IMR-90 (cell line): ENCODE measurements around the gene IGDCC3. TPM values are rescaled to one million over a fixed set of nuclear protein-coding genes. Genes with fewer than 3 reads are reported as not detected.

Experiments
- ATAC-seq: fragments of 200-7000 bp; cut with Tn5 transposase; 2 replicates; pipeline ENCODE4 v1.9.1; 2020; ENCODE audit warnings: low read depth, mild to moderate bottlenecking, moderate library complexity
- BruUV-seq: library from RNA; stranded (reverse); fragments of 400-500 nt; replicated peaks from 2 replicates; lab custom pipeline; 2021; lab: Mats Ljungman, UMichigan
- CTCF ChIA-PET: fragments of 300-600 bp; formaldehyde crosslinking; extraction: SDS; loops from one replicate; lab custom pipeline; 2021; ENCODE audit warnings: antibody characterized with exemption; lab: Yijun Ruan, JAX
- POLR2A ChIA-PET: fragments of 300-600 bp; sonication (Branson Sonifier 250); formaldehyde crosslinking; loops from one replicate; lab custom pipeline; 2022; ENCODE audit warnings: antibody characterized with exemption; ENCODE audit not compliant: unreplicated experiment; lab: Charles Lee
- DNase-seq: peaks from one replicate; pipeline ENCODE4 v3.0.0; 2013
- H2AFZ ChIP-seq: replicated peaks from 2 replicates; pipeline ENCODE3; 2013; ENCODE audit warnings: low read length, mild to moderate bottlenecking; ENCODE audit not compliant: poor library complexity
- H2AK5ac ChIP-seq: 2 replicates; pipeline ENCODE4 v1.6.1; 2013; ENCODE audit warnings: low read depth, low read length, inconsistent platforms
- H2AK9ac ChIP-seq: replicated peaks from 2 replicates; pipeline ENCODE3; 2013; ENCODE audit warnings: mild to moderate bottlenecking, low read depth, low read length, moderate library complexity; ENCODE audit not compliant: poor library complexity
- H2BK120ac ChIP-seq: 2 replicates; pipeline ENCODE4 v1.6.1; 2013; ENCODE audit warnings: low read depth, low read length, inconsistent platforms
- H2BK15ac ChIP-seq: 3 replicates; pipeline ENCODE4 v1.6.1; 2013; ENCODE audit warnings: low read depth, low read length, inconsistent platforms
- H2BK20ac ChIP-seq: 2 replicates; pipeline ENCODE4 v1.6.1; 2013; ENCODE audit warnings: low read depth, mild to moderate bottlenecking, inconsistent platforms, low read length, moderate library complexity
- H2BK5ac ChIP-seq: 2 replicates; pipeline ENCODE4 v1.6.1; 2013; ENCODE audit warnings: mild to moderate bottlenecking, low read depth, low read length, inconsistent platforms; ENCODE audit not compliant: poor library complexity, severe bottlenecking
- H3K14ac ChIP-seq: replicated peaks from 2 replicates; pipeline ENCODE4 v1.6.1; 2013; ENCODE audit warnings: low read depth, low read length, inconsistent platforms
- H3K18ac ChIP-seq: 2 replicates; pipeline ENCODE4 v1.6.1; 2013; ENCODE audit warnings: low read depth, low read length, control low read depth
- H3K23ac ChIP-seq: 2 replicates; pipeline ENCODE4 v1.6.1; 2013; ENCODE audit warnings: low read depth, low read length, inconsistent platforms
- H3K27ac ChIP-seq: 2 replicates; pipeline ENCODE4 v1.5.1; 2013; ENCODE audit warnings: mild to moderate bottlenecking, control low read depth, low read length; ENCODE audit not compliant: insufficient read depth
- H3K27me3 ChIP-seq: 2 replicates; pipeline ENCODE4 v1.6.1; 2013; ENCODE audit warnings: low read length; ENCODE audit not compliant: control insufficient read depth, insufficient read depth
- H3K36me3 ChIP-seq: 2 replicates; pipeline ENCODE4 v1.6.1; 2013; ENCODE audit warnings: low read length, mixed read lengths; ENCODE audit not compliant: control insufficient read depth, insufficient read depth
- H3K4ac ChIP-seq: 2 replicates; pipeline ENCODE4 v1.6.1; 2013; ENCODE audit warnings: low read depth, low read length, inconsistent platforms
- H3K4me1 ChIP-seq: 2 replicates; pipeline ENCODE4 v1.6.1; 2013; ENCODE audit warnings: low read length, mixed read lengths; ENCODE audit not compliant: control insufficient read depth, insufficient read depth
- H3K4me2 ChIP-seq: 2 replicates; pipeline ENCODE4 v1.6.1; 2013; ENCODE audit warnings: low read depth, mild to moderate bottlenecking, control low read depth, low read length, moderate library complexity
- H3K4me3 ChIP-seq: 2 replicates; pipeline ENCODE4 v1.5.1; 2013; ENCODE audit warnings: low read depth, mild to moderate bottlenecking, control low read depth, low read length, moderate library complexity; ENCODE audit not compliant: insufficient read depth
- H3K56ac ChIP-seq: 2 replicates; pipeline ENCODE4 v1.6.1; 2013; ENCODE audit warnings: low read length, inconsistent platforms; ENCODE audit not compliant: insufficient read depth; ENCODE audit errors: extremely low read depth
- H3K79me1 ChIP-seq, 2 experiments: 2 replicates each; pipeline ENCODE4 v1.6.1; 2013; ENCODE audit warnings: low read length in 2 of 2, inconsistent platforms in 1 of 2, low read depth in 1 of 2
- H3K9ac ChIP-seq: 2 replicates; pipeline ENCODE4 v1.6.1; 2013; ENCODE audit warnings: low read depth, low read length, control low read depth
- H3K9me1 ChIP-seq: 2 replicates; pipeline ENCODE4 v1.6.1; 2013; ENCODE audit warnings: low read length, inconsistent platforms; ENCODE audit not compliant: insufficient read depth
- H3K9me3 ChIP-seq: 2 replicates; pipeline ENCODE4 v1.6.1; 2013; ENCODE audit warnings: low read length; ENCODE audit not compliant: control insufficient read depth, insufficient read depth
- H4K20me1 ChIP-seq: 2 replicates; pipeline ENCODE4 v1.6.1; 2013; ENCODE audit warnings: low read length, inconsistent platforms; ENCODE audit not compliant: insufficient read depth
- H4K5ac ChIP-seq: 2 replicates; pipeline ENCODE4 v1.6.1; 2013; ENCODE audit warnings: mild to moderate bottlenecking, low read depth, low read length, control low read depth
- H4K8ac ChIP-seq, 2 experiments: 2 replicates each; pipeline ENCODE4 v1.6.1; 2013; ENCODE audit warnings: low read depth in 2 of 2, low read length in 2 of 2, control low read depth in 1 of 2, inconsistent platforms in 1 of 2
- H4K91ac ChIP-seq: 2 replicates; pipeline ENCODE4 v1.6.1; 2013; ENCODE audit warnings: low read depth, low read length, inconsistent platforms; ENCODE audit not compliant: insufficient read depth
- MAZ ChIP-seq: IDR thresholded peaks from 2 replicates; pipeline ENCODE4 v1.6.1; 2012; ENCODE audit warnings: low read depth, mild to moderate bottlenecking, low read length, improper control_type of control experiment, moderate library complexity, borderline replicate concordance
- POLR2A ChIP-seq: IDR thresholded peaks from 2 replicates; pipeline ENCODE4 v1.6.1; 2012; ENCODE audit warnings: mild to moderate bottlenecking, low read depth, low read length
- RFX5 ChIP-seq: IDR thresholded peaks from 2 replicates; pipeline ENCODE4 v1.8.0; 2012; ENCODE audit warnings: low read depth, mild to moderate bottlenecking, low read length, moderate library complexity
- WGBS, 2 experiments: methylation state at CpG; one replicate each; pipeline versions ENCODE4 v1.1.5 to v1.1.7; 2013; ENCODE audit warnings: missing lambda C conversion rate in 2 of 2; ENCODE audit not compliant: insufficient read length in 1 of 2; ENCODE audit errors: extremely low coverage in 2 of 2; 5-methylcytosine and 5-hydroxymethylcytosine counted together
- dilution Hi-C: fragments of 300-500 bp; cut with HindIII; formaldehyde crosslinking; loops from one replicate; pipeline ENCODE4 v1.14.3; 2018; ENCODE audit warnings: low sequenced_read_pairs; ENCODE audit not compliant: unreplicated experiment
- in situ Hi-C: fragments of 300-500 bp; cut with MboI; formaldehyde crosslinking; loops from 3 replicates; pipeline ENCODE4 v1.14.3; 2019; ENCODE audit warnings: low sequenced_read_pairs, inconsistent platforms, mixed read lengths
- intact Hi-C: fragments of 100-400 bp; cut with micrococcal nuclease; formaldehyde crosslinking; loops from 2 replicates; pipeline ENCODE4 v1.10.0; 2022
- polyA plus RNA-seq, 3 experiments: library from polyadenylated mRNA; depleted of rRNA; stranded (reverse); fragments of >200 nt; gene quantifications; 2 replicates each; pipeline ENCODE4 v1.2.3, GENCODE V29; 2012; ENCODE audit warnings: low replicate concordance in 1 of 3
- total RNA-seq: library from RNA; depleted of rRNA; stranded (reverse); fragments of >200 nt; gene quantifications from 2 replicates; pipeline ENCODE4 v1.2.3, GENCODE V29; 2012

IGDCC3 gene
- total and polyA plus RNA-seq, 2 of the 4 experiments (the other 2 are of a cell fraction): 0.18 to 0.19 TPM

DNA sequence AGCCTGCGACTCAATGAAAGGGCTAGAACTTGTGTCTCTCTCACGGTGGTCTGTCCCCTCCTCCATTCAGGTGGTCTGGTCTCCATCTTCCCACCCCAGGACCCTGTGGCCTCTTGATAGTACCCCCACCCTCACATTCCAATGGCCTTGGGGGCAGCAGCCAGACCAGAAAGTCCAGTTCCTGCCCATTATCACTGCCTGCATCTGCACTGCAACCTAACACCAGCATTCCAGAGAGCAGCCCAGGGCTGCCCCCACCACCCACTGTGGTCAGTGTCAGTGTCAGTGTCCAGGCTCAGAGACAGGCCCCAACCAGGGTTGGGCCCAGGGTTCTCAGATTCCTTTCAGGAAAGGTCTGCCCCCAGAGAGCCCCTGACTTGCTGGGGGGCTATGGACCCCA lies 12.6 kb downstream of the IGDCC3 start:
- Histone ChIP-seq H3K9me3 (no peaks in the 10 kb centered on the region), H2BK120ac (no peak overlapping the region), H3K9me1 (no peaks in the 10 kb centered on the region), H4K91ac (no peak overlapping the region), H3K79me1 (no peaks in the 10 kb centered on the region), H3K36me3 (no peaks in the 10 kb centered on the region), H3K9ac (no peak overlapping the region), H3K4me1 (peaks cover 2% of the 10 kb centered on the region; the same call in 1 of the 2 replicates), H3K27ac (no peak overlapping the region), H3K23ac (no peak overlapping the region), H2AFZ (peak overlapping the region; percentile 23), H3K27me3 (peaks cover 48% of the 10 kb centered on the region), H4K20me1 (no peaks in the 10 kb centered on the region), H3K4me3 (no peak overlapping the region), H2AK9ac (peak overlapping the region; percentile 50), H3K56ac (no peak overlapping the region), H2AK5ac (no peak overlapping the region), H3K4ac (no peak overlapping the region), H4K5ac (no peak overlapping the region), H3K4me2 (no peak overlapping the region; the same call in 1 of the 2 replicates), H2BK15ac (no peak overlapping the region), H4K8ac (no peak overlapping the region), H3K14ac (no peak overlapping the region), H2BK5ac (no peak overlapping the region), H3K18ac (no peak overlapping the region), H2BK20ac (no peak overlapping the region)
- POLR2A ChIA-PET: no interaction called here
- DNase-seq (no peak), ATAC-seq (peak; percentile 80)
- dilution Hi-C loops (no loop called here), in situ Hi-C loops (no loop called here), intact Hi-C loops (no loop called here)
- CTCF ChIA-PET: no interaction called here
- BruUV-seq: no TSS peak
- TF ChIP-seq MAZ (0 out of 2 replicates have a peak, but pooled peaks have one; percentile 16), POLR2A (no peak), RFX5 (no peak)
- 20% methylated on average over 1 of the region's 2 CpGs; no CpG with 5 or more reads in 1 of the 2 experiments for WGBS, 2 experiments
